HCT116 (cell line): ENCODE results near the gene TM6SF1. TPM values are rescaled to one million over a fixed set of nuclear protein-coding genes. Genes with fewer than 3 reads are reported as not detected.

ENCODE experiments used
- ATAC-seq: fragments of 200-7000 bp; cut with Tn5 transposase; 2 replicates; pipeline ENCODE4 v1.9.1; 2020; ENCODE audit warnings: mild to moderate bottlenecking, moderate library complexity
- BruUV-seq: library from RNA; stranded (reverse); fragments of 400-500 nt; replicated peaks from 2 replicates; lab custom pipeline; 2021; lab: Mats Ljungman, UMichigan
- CTCF ChIA-PET: fragments of 300-600 bp; sonication (Branson Sonifier 250); formaldehyde crosslinking; loops from one replicate; lab custom pipeline; 2021; ENCODE audit warnings: antibody characterized with exemption; lab: Charles Lee
- POLR2A ChIA-PET: fragments of 300-600, 350-600 bp; sonication (Branson Sonifier 250); formaldehyde crosslinking; loops from one replicate; lab custom pipeline; 2021; ENCODE audit warnings: antibody characterized with exemption; lab: Charles Lee
- RAD21 ChIA-PET, 2 experiments: fragments of 300-600 bp; sonication (Branson Sonifier 250); formaldehyde crosslinking; loops; one replicate each; lab custom pipeline; 2023; ENCODE audit warnings: low total read pairs in 2 of 2; ENCODE audit not compliant: uncharacterized antibody in 2 of 2, unreplicated experiment in 2 of 2, low non-redundant PET in 1 of 2; lab: Charles Lee
- DNase-seq: peaks from one replicate; pipeline ENCODE4 v3.0.0-alpha.2; 2010; ENCODE audit warnings: low read depth, low spot score
- H2AFZ ChIP-seq: fragments of 200-600 bp; shearing (Covaris generic), sonication (generic); 2 replicates; pipeline ENCODE4 v1.6.1; 2017; ENCODE audit warnings: low read depth, mixed run types, mixed read lengths, antibody characterized with exemption, low read length; ENCODE audit not compliant: poor library complexity, severe bottlenecking
- H3K27ac ChIP-seq: 2 replicates; pipeline ENCODE4 v1.5.1; 2012; ENCODE audit warnings: low read depth, low read length
- H3K27me3 ChIP-seq: fragments of 200-600 bp; sonication (generic); 2 replicates; pipeline ENCODE4 v1.6.1; 2016; ENCODE audit warnings: mixed run types, low read length, mixed read lengths; ENCODE audit not compliant: insufficient read depth
- H3K36me3 ChIP-seq, 2 experiments: fragments of 200-500 bp in 1 of 2; fragments of 200-600 bp in 1 of 2; sonication (Bioruptor generic) in 1 of 2; sonication (generic) in 1 of 2; 2 replicates each; pipeline versions ENCODE4 v1.5.1 to v1.6.1; 2014 to 2016; ENCODE audit warnings: low read length in 2 of 2, inconsistent platforms in 1 of 2, mixed read lengths in 1 of 2, mixed run types in 1 of 2; ENCODE audit not compliant: insufficient read depth in 2 of 2, control insufficient read depth in 1 of 2
- H3K4me1 ChIP-seq, 2 experiments: fragments of 200-600 bp in 1 of 2; sonication (generic) in 1 of 2; 2 replicates each; pipeline versions ENCODE4 v1.5.1 to v1.6.1; 2012 to 2017; ENCODE audit warnings: low read length in 2 of 2, inconsistent platforms in 1 of 2, mild to moderate bottlenecking in 1 of 2, mixed read lengths in 1 of 2, mixed run types in 1 of 2, moderate library complexity in 1 of 2; ENCODE audit not compliant: insufficient read depth in 2 of 2, control insufficient read depth in 1 of 2
- H3K4me2 ChIP-seq: fragments of 200-600 bp; sonication (generic); 2 replicates; pipeline ENCODE4 v1.6.1; 2017; ENCODE audit warnings: mixed run types, low read length, mixed read lengths
- H3K4me3 ChIP-seq, 2 experiments: fragments of 200-600 bp in 1 of 2; sonication (generic) in 1 of 2; replicated peaks in 1 of 2; 2 replicates each; pipeline ENCODE4 v1.5.1; 2011 to 2016; ENCODE audit warnings: low read length in 2 of 2, control low read depth in 1 of 2, low read depth in 1 of 2, mild to moderate bottlenecking in 1 of 2, mixed read lengths in 1 of 2, mixed run types in 1 of 2
- H3K79me2 ChIP-seq: fragments of 200-600 bp; sonication (generic); 2 replicates; pipeline ENCODE4 v1.6.1; 2017; ENCODE audit warnings: mild to moderate bottlenecking, mixed run types, low read length, moderate library complexity, mixed read lengths; ENCODE audit not compliant: insufficient read depth
- H3K9ac ChIP-seq: fragments of 200-600 bp; sonication (generic); 2 replicates; pipeline ENCODE4 v1.6.1; 2016; ENCODE audit warnings: low read length, mixed read lengths
- H3K9me2 ChIP-seq: fragments of 200-600 bp; sonication (generic), shearing (Covaris generic); 2 replicates; pipeline ENCODE4 v1.6.1; 2017; ENCODE audit warnings: mixed run types, mild to moderate bottlenecking, moderate library complexity; ENCODE audit not compliant: insufficient read depth
- H3K9me3 ChIP-seq, 2 experiments: fragments of 200-500 bp in 1 of 2; fragments of 200-600 bp in 1 of 2; sonication (Bioruptor generic) in 1 of 2; sonication (generic) in 1 of 2; 2 replicates each; pipeline ENCODE4 v1.6.1; 2014 to 2017; ENCODE audit warnings: low read length in 2 of 2, mixed read lengths in 2 of 2, inconsistent platforms in 1 of 2, low read depth in 1 of 2, mild to moderate bottlenecking in 1 of 2, mixed run types in 1 of 2, moderate library complexity in 1 of 2; ENCODE audit not compliant: control insufficient read depth in 1 of 2, insufficient read depth in 1 of 2
- H4K20me1 ChIP-seq: fragments of 200-600 bp; sonication (generic), shearing (Covaris generic); 2 replicates; pipeline ENCODE4 v1.6.1; 2017; ENCODE audit warnings: mixed run types, mild to moderate bottlenecking, moderate library complexity; ENCODE audit not compliant: insufficient read depth
- CBX3 ChIP-seq: IDR thresholded peaks from 2 replicates; pipeline ENCODE4 v1.6.1; 2012; ENCODE audit warnings: low read depth
- CEBPB ChIP-seq: IDR thresholded peaks from 2 replicates; pipeline ENCODE4 v1.6.1; 2012; ENCODE audit warnings: low read depth
- EGR1 ChIP-seq: IDR thresholded peaks from 2 replicates; pipeline ENCODE4 v1.6.1; 2012; ENCODE audit warnings: low read depth
- ELF1 ChIP-seq: IDR thresholded peaks from 2 replicates; pipeline ENCODE4 v1.6.1; 2012; ENCODE audit warnings: low read depth, borderline replicate concordance
- EZH2 ChIP-seq: fragments of 200-600 bp; sonication (generic); IDR thresholded peaks from 2 replicates; pipeline ENCODE4 v1.6.1; 2017; ENCODE audit warnings: antibody characterized with exemption, mixed run types
- EZH2phosphoT487 ChIP-seq: fragments of 200-600 bp; IDR thresholded peaks from 2 replicates; pipeline ENCODE4 v1.6.1; 2018; ENCODE audit warnings: antibody characterized with exemption, borderline replicate concordance
- FOSL1 ChIP-seq: IDR thresholded peaks from 2 replicates; pipeline ENCODE4 v1.6.1; 2012; ENCODE audit warnings: low read depth
- JUND ChIP-seq: IDR thresholded peaks from 2 replicates; pipeline ENCODE4 v1.6.1; 2012
- POLR2A ChIP-seq: IDR thresholded peaks from 2 replicates; pipeline ENCODE4 v1.7.0; 2011; ENCODE audit warnings: borderline replicate concordance; ENCODE audit not compliant: insufficient read depth, insufficient read length; ENCODE audit errors: extremely low read depth
- POLR2AphosphoS5 ChIP-seq: IDR thresholded peaks from 2 replicates; pipeline ENCODE4 v1.6.1; 2011; ENCODE audit warnings: mild to moderate bottlenecking, low read depth, low read length, moderate library complexity
- RAD21 ChIP-seq: IDR thresholded peaks from 2 replicates; pipeline ENCODE4 v1.6.1; 2012; ENCODE audit warnings: low read depth, mild to moderate bottlenecking
- SIN3A ChIP-seq: IDR thresholded peaks from 2 replicates; pipeline ENCODE4 v1.6.1; 2012; ENCODE audit warnings: low read depth
- SP1 ChIP-seq: IDR thresholded peaks from 2 replicates; pipeline ENCODE4 v1.6.1; 2012; ENCODE audit warnings: low read depth
- SRF ChIP-seq: IDR thresholded peaks from 2 replicates; pipeline ENCODE4 v1.6.1; 2012; ENCODE audit warnings: low read depth
- TCF7L2 ChIP-seq: IDR thresholded peaks from 2 replicates; pipeline ENCODE4 v1.7.0; 2011; ENCODE audit warnings: borderline replicate concordance, inconsistent platforms; ENCODE audit not compliant: insufficient read depth, insufficient read length; ENCODE audit errors: extremely low read depth
- YY1 ChIP-seq: IDR thresholded peaks from 2 replicates; pipeline ENCODE4 v1.6.1; 2011; ENCODE audit warnings: low read length, low read depth, moderate library complexity, mild to moderate bottlenecking; ENCODE audit not compliant: insufficient replicate concordance; ENCODE audit errors: extremely low read depth
- ZFX ChIP-seq: fragments of 450-650 bp; IDR thresholded peaks from 2 replicates; pipeline ENCODE4 v1.6.1; 2017
- ZNF274 ChIP-seq: fragments of 200-500 bp; sonication (Bioruptor generic); IDR thresholded peaks from 2 replicates; pipeline ENCODE4 v1.6.1; 2014; ENCODE audit warnings: mild to moderate bottlenecking, low read depth, low read length, inconsistent platforms
- intact Hi-C: fragments of 100-400 bp; cut with micrococcal nuclease; formaldehyde crosslinking; loops from 2 replicates; pipeline ENCODE4 v1.10.0; 2022
- total RNA-seq: library from RNA; stranded (reverse); gene quantifications from one replicate; pipeline ENCODE4 v1.2.1, GENCODE V29; 2021; ENCODE audit not compliant: unreplicated experiment
- TF ChIP-seq, protein P1 (sequence below): IDR thresholded peaks from 2 replicates; pipeline ENCODE4 v1.6.1; 2012; ENCODE audit warnings: low read depth
- TF ChIP-seq, protein P2 (sequence below), 3 experiments: fragments of 200-600 bp in 1 of 3; sonication (generic) in 1 of 3; IDR thresholded peaks in 2 of 3; conservative IDR thresholded peaks in 1 of 3; 2 replicates each; pipeline ENCODE4 v1.5.1; 2012 to 2017; ENCODE audit warnings: low read depth in 2 of 3, low read length in 2 of 3, antibody characterized with exemption in 1 of 3, borderline replicate concordance in 1 of 3, control low read depth in 1 of 3, mild to moderate bottlenecking in 1 of 3, mixed read lengths in 1 of 3, mixed run types in 1 of 3, moderate library complexity in 1 of 3; ENCODE audit not compliant: insufficient read depth in 1 of 3

The TM6SF1 gene
- total RNA-seq, 1 experiment from 2014 or later = not detected

DNA sequence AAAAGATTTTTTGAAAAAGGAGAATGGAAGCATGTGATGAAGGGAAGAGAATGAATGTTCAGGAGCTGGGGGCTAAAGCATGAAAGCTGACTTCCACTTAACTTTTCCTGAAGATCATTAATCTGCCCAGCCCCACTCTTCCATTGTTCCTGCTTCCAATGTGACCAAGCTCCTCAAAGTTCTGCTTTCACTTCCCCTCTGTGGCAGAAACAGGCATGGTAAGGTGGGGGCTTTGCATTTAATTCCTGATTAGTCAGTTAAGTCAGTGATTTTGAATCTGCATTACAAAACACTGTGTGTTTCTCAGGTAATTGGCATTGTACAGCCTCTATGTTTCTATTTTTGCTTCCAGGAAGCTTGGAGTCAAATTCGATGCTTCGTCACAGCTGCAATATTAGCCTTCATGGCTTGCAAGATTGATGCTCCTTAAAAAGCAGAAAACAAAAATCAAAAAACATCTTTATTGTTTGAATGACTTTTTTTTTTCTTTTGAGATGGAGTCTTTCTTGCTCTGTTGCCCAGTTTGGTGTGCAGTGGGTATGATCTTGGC is 7.3 kb upstream of the TM6SF1 start (continued):
- TF ChIP-seq ZNF274 (no peak), CEBPB (no peak), POLR2AphosphoS5 (no peak), TCF7L2 (no peak)

DNA sequence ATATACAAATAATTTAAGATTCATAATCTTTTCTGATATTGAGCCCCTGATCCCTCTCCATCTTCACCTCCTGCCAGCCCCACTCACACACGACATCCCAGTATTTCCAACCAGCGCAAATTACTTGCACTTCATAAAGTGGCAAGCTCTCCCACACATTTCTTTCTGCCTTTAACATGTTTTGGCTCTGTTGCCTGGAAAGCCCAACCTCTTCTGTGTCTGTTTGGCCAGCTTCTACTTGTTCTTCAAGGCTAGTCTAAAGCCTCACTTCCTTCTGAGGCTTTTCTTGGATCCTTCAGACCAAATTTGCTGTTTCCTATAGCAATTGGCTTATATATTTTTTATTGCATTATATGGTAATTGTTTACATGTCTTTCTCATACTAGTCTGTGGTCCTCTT is 5.1 kb upstream of the TM6SF1 start:
- no TSS peak for BruUV-seq
- Histone ChIP-seq H2AFZ (no peak overlapping the region), H3K9me2 (no peaks in the 10 kb centered on the region), H3K79me2 (no peaks in the 10 kb centered on the region), H4K20me1 (no peaks in the 10 kb centered on the region), H3K27ac (no peak overlapping the region), H3K36me3 (no peaks in the 10 kb centered on the region), H3K4me3 (no peak overlapping the region), H3K27me3 (no peaks in the 10 kb centered on the region; the same call in 1 of the 2 replicates), H3K9ac (no peak overlapping the region), H3K9me3 (no peaks in the 10 kb centered on the region), H3K4me2 (no peak overlapping the region), H3K4me1 (no peaks in the 10 kb centered on the region)
- no peak for ATAC-seq
- ChIA-PET RAD21 (no interaction called here), POLR2A (no interaction called here), CTCF (no interaction called here)
- intact Hi-C loops = no loop called here
- no peak for TF ChIP-seq JUND
- no peak for TF ChIP-seq EGR1
- TF ChIP-seq SP1 = no peak
- no peak for TF ChIP-seq ZFX
- TF ChIP-seq ELF1 = no peak
- no peak for TF ChIP-seq CEBPB
- TF ChIP-seq, protein P1, sequence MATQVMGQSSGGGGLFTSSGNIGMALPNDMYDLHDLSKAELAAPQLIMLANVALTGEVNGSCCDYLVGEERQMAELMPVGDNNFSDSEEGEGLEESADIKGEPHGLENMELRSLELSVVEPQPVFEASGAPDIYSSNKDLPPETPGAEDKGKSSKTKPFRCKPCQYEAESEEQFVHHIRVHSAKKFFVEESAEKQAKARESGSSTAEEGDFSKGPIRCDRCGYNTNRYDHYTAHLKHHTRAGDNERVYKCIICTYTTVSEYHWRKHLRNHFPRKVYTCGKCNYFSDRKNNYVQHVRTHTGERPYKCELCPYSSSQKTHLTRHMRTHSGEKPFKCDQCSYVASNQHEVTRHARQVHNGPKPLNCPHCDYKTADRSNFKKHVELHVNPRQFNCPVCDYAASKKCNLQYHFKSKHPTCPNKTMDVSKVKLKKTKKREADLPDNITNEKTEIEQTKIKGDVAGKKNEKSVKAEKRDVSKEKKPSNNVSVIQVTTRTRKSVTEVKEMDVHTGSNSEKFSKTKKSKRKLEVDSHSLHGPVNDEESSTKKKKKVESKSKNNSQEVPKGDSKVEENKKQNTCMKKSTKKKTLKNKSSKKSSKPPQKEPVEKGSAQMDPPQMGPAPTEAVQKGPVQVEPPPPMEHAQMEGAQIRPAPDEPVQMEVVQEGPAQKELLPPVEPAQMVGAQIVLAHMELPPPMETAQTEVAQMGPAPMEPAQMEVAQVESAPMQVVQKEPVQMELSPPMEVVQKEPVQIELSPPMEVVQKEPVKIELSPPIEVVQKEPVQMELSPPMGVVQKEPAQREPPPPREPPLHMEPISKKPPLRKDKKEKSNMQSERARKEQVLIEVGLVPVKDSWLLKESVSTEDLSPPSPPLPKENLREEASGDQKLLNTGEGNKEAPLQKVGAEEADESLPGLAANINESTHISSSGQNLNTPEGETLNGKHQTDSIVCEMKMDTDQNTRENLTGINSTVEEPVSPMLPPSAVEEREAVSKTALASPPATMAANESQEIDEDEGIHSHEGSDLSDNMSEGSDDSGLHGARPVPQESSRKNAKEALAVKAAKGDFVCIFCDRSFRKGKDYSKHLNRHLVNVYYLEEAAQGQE = no peak
- TF ChIP-seq POLR2AphosphoS5 = no peak
- no peak for TF ChIP-seq EZH2phosphoT487
- no peak for TF ChIP-seq EZH2
- no peak for TF ChIP-seq FOSL1
- TF ChIP-seq SRF = no peak
- TF ChIP-seq, protein P2, sequence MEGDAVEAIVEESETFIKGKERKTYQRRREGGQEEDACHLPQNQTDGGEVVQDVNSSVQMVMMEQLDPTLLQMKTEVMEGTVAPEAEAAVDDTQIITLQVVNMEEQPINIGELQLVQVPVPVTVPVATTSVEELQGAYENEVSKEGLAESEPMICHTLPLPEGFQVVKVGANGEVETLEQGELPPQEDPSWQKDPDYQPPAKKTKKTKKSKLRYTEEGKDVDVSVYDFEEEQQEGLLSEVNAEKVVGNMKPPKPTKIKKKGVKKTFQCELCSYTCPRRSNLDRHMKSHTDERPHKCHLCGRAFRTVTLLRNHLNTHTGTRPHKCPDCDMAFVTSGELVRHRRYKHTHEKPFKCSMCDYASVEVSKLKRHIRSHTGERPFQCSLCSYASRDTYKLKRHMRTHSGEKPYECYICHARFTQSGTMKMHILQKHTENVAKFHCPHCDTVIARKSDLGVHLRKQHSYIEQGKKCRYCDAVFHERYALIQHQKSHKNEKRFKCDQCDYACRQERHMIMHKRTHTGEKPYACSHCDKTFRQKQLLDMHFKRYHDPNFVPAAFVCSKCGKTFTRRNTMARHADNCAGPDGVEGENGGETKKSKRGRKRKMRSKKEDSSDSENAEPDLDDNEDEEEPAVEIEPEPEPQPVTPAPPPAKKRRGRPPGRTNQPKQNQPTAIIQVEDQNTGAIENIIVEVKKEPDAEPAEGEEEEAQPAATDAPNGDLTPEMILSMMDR (IDR thresholded peaks at IDR 0.05 in 2 of 3, conservative IDR thresholded peaks at IDR 0.05 in 1 of 3; ENCODE audit: borderline replicate concordance in 1 of 3, insufficient read depth in 1 of 3, low read depth in 2 of 3, low read length in 2 of 3) = no peak
- no peak for TF ChIP-seq CBX3
- no peak for TF ChIP-seq POLR2A
- TF ChIP-seq YY1 = no peak
- TF ChIP-seq SIN3A = no peak
- no peak for TF ChIP-seq RAD21
- no peak for TF ChIP-seq ZNF274
- DNase-seq = no peak
